ENCODE results near the gene SPAG6. TPM values are rescaled to one million over a fixed set of nuclear protein-coding genes. Genes with fewer than 3 reads are reported as not detected.
"Not testable (repeated sequence)": the region's sequence is repeated elsewhere in the genome, so short reads cannot be mapped to it uniquely, and the experiment has no call there.

The SPAG6 gene
- total RNA-seq (0.37 TPM), polyA plus RNA-seq (0.03 TPM)

- no peak within 1 kb of the TSS for H3K4me3 ChIP-seq (ENCODE audit: low read depth, low read length)
- WGBS = 3% methylated on average over 83 of the region's 83 CpGs
- no peak for DNase-seq (ENCODE audit: extremely low spot score)
Measured at GRCh38 chr10:22345301-22346095, at the start of gene SPAG6. Gene SPAG6, plus strand, starts transcription at chr10:22345496. Its CDS starts 116 bp downstream, at chr10:22345612.

GRCh38 chr10:22301193-22301592, 44.1 kb upstream of the SPAG6 start:
- Histone ChIP-seq H3K4me1 (ENCODE audit: insufficient read depth) (no peaks in the 10 kb centered on the region), H3K4me3 (ENCODE audit: low read depth, low read length) (no peak overlapping the region), H3K36me3 (ENCODE audit: insufficient read depth) (no peaks in the 10 kb centered on the region), H3K27ac (ENCODE audit: low read depth) (no peak overlapping the region)
- no peak for DNase-seq (ENCODE audit: extremely low spot score)
- WGBS = 97% methylated on average over 4 of the region's 4 CpGs

More at GRCh38 chr10:22345301-22346095, at the start of gene SPAG6:
- H3K4me1 ChIP-seq (ENCODE audit: insufficient read depth) = no peaks in the 10 kb centered on the region
- H3K27ac ChIP-seq (ENCODE audit: low read depth) = no peak within 1 kb of the TSS
- no peaks in the 10 kb centered on the region for H3K36me3 ChIP-seq (ENCODE audit: insufficient read depth)

- WGBS = 94% methylated on average over 3 of the region's 3 CpGs
- no peak for DNase-seq (ENCODE audit: extremely low spot score)
- no peak overlapping the region for H3K4me3 ChIP-seq (ENCODE audit: low read depth, low read length)
- no peak overlapping the region for H3K27ac ChIP-seq (ENCODE audit: low read depth)
- no peaks in the 10 kb centered on the region for H3K36me3 ChIP-seq (ENCODE audit: insufficient read depth)
- H3K4me1 ChIP-seq (ENCODE audit: insufficient read depth) = no peaks in the 10 kb centered on the region
Measured at GRCh38 chr10:22303461-22303860, 41.8 kb upstream of the SPAG6 start.

- Histone ChIP-seq H3K4me3 (ENCODE audit: low read depth, low read length) (no peak overlapping the region), H3K4me1 (ENCODE audit: insufficient read depth) (no peaks in the 10 kb centered on the region), H3K27ac (ENCODE audit: low read depth) (no peak overlapping the region), H3K36me3 (ENCODE audit: insufficient read depth) (no peaks in the 10 kb centered on the region)
- WGBS = 71% methylated on average over 2 of the region's 2 CpGs
- DNase-seq (ENCODE audit: extremely low spot score) = no peak
Measured at GRCh38 chr10:22305721-22306120, 39.6 kb upstream of the SPAG6 start.

- no peak overlapping the region for H3K27ac ChIP-seq (ENCODE audit: low read depth)
- H3K4me1 ChIP-seq (ENCODE audit: insufficient read depth) = no peaks in the 10 kb centered on the region
- DNase-seq (ENCODE audit: extremely low spot score) = no peak
- WGBS = 80% methylated on average over 2 of the region's 2 CpGs
- H3K36me3 ChIP-seq (ENCODE audit: insufficient read depth) = no peaks in the 10 kb centered on the region
- no peak overlapping the region for H3K4me3 ChIP-seq (ENCODE audit: low read depth, low read length)
Measured at GRCh38 chr10:22308390-22308789, 36.9 kb upstream of the SPAG6 start.

GRCh38 chr10:22309180-22310000, 35.9 kb upstream of the SPAG6 start:
- Histone ChIP-seq H3K4me1 (ENCODE audit: insufficient read depth) (no peaks in the 10 kb centered on the region), H3K4me3 (ENCODE audit: low read depth, low read length) (no peak overlapping the region), H3K27ac (ENCODE audit: low read depth) (no peak overlapping the region), H3K36me3 (ENCODE audit: insufficient read depth) (no peaks in the 10 kb centered on the region)
- no peak for DNase-seq (ENCODE audit: extremely low spot score)
- WGBS = 96% methylated on average over 4 of the region's 4 CpGs

- DNase-seq (ENCODE audit: extremely low spot score); H3K27ac ChIP-seq (ENCODE audit: low read depth); H3K4me3 ChIP-seq (ENCODE audit: low read depth, low read length); H3K4me1 ChIP-seq (ENCODE audit: insufficient read depth); H3K36me3 ChIP-seq (ENCODE audit: insufficient read depth): not testable (repeated sequence)
- 97% methylated on average over 10 of the region's 10 CpGs for WGBS
Measured at GRCh38 chr10:22310012-22310411, 35.3 kb upstream of the SPAG6 start.

- Histone ChIP-seq H3K27ac (ENCODE audit: low read depth) (no peak overlapping the region), H3K36me3 (ENCODE audit: insufficient read depth) (no peaks in the 10 kb centered on the region), H3K4me3 (ENCODE audit: low read depth, low read length) (no peak overlapping the region), H3K4me1 (ENCODE audit: insufficient read depth) (no peaks in the 10 kb centered on the region)
- DNase-seq (ENCODE audit: extremely low spot score) = no peak
Measured at GRCh38 chr10:22310928-22311327, 34.4 kb upstream of the SPAG6 start.

- DNase-seq (ENCODE audit: extremely low spot score) = no peak
- H3K4me1 ChIP-seq (ENCODE audit: insufficient read depth) = no peaks in the 10 kb centered on the region
- WGBS = 92% methylated on average over 2 of the region's 2 CpGs
- H3K36me3 ChIP-seq (ENCODE audit: insufficient read depth) = no peaks in the 10 kb centered on the region
- H3K27ac ChIP-seq (ENCODE audit: low read depth) = no peak overlapping the region
- no peak overlapping the region for H3K4me3 ChIP-seq (ENCODE audit: low read depth, low read length)
Measured at GRCh38 chr10:22314852-22315251, 30.4 kb upstream of the SPAG6 start.

GRCh38 chr10:22315455-22316285, 29.6 kb upstream of the SPAG6 start:
- Histone ChIP-seq H3K36me3 (ENCODE audit: insufficient read depth) (no peaks in the 10 kb centered on the region), H3K27ac (ENCODE audit: low read depth) (peak overlapping the region; percentile 76), H3K4me1 (ENCODE audit: insufficient read depth) (no peaks in the 10 kb centered on the region), H3K4me3 (ENCODE audit: low read depth, low read length) (peak overlapping the region; percentile 71)
- 2% methylated on average over 53 of the region's 53 CpGs for WGBS
- DNase-seq (ENCODE audit: extremely low spot score) = no peak

- peak within 1 kb of the TSS; percentile 71 for H3K4me3 ChIP-seq (ENCODE audit: low read depth, low read length)
- H3K4me1 ChIP-seq (ENCODE audit: insufficient read depth) = no peaks in the 10 kb centered on the region
- H3K36me3 ChIP-seq (ENCODE audit: insufficient read depth) = no peaks in the 10 kb centered on the region
- WGBS = under 1% methylated on average over 63 of the region's 63 CpGs
- peak within 1 kb of the TSS; percentile 90 for H3K27ac ChIP-seq (ENCODE audit: low read depth)
- no peak for DNase-seq (ENCODE audit: extremely low spot score)
Measured at GRCh38 chr10:22316286-22317075, 28.8 kb upstream of the SPAG6 start, which contains the start of gene COMMD3. Gene COMMD3, plus strand, starts transcription at chr10:22316388. Its CDS starts 30 bp downstream, at chr10:22316418.

GRCh38 chr10:22317076-22317370, 28.3 kb upstream of the SPAG6 start:
- peak overlapping the region; percentile 71 for H3K4me3 ChIP-seq (ENCODE audit: low read depth, low read length)
- 18% methylated on average over 9 of the region's 9 CpGs for WGBS
- DNase-seq (ENCODE audit: extremely low spot score) = no peak
- no peaks in the 10 kb centered on the region for H3K4me1 ChIP-seq (ENCODE audit: insufficient read depth)
- H3K27ac ChIP-seq (ENCODE audit: low read depth) = peak overlapping the region; percentile 90
- no peaks in the 10 kb centered on the region for H3K36me3 ChIP-seq (ENCODE audit: insufficient read depth)
